Measurements from ENCODE around the gene RASGRP3.

RASGRP3 gene

DNA sequence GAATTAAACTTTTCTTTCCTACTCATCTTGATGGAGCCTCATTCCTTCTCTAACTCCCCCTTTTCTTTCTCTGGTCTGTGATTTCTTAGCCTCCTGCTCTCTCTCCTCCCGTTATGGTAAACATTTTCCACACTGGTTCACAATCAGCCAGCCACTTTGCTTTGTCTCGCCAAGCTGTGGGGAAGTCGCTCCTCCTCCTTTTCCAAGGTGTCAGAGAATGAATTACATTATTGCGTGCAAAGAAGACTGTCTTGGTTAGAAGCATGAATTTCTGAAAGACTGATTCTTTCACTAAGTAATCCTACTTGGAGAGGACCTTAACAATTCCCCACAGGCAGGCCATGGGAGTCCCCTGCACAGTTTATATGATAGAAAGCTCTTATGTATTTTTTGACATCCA is 46.1 kb downstream of the RASGRP3 start:
- TF ChIP-seq, protein P1, sequence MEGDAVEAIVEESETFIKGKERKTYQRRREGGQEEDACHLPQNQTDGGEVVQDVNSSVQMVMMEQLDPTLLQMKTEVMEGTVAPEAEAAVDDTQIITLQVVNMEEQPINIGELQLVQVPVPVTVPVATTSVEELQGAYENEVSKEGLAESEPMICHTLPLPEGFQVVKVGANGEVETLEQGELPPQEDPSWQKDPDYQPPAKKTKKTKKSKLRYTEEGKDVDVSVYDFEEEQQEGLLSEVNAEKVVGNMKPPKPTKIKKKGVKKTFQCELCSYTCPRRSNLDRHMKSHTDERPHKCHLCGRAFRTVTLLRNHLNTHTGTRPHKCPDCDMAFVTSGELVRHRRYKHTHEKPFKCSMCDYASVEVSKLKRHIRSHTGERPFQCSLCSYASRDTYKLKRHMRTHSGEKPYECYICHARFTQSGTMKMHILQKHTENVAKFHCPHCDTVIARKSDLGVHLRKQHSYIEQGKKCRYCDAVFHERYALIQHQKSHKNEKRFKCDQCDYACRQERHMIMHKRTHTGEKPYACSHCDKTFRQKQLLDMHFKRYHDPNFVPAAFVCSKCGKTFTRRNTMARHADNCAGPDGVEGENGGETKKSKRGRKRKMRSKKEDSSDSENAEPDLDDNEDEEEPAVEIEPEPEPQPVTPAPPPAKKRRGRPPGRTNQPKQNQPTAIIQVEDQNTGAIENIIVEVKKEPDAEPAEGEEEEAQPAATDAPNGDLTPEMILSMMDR (IDR thresholded peaks at IDR 0.05; ENCODE audit: low read depth, low read length) = no peak
- no peaks in the 10 kb centered on the region for H3K9me3 ChIP-seq (ENCODE audit: severe bottlenecking)
- H3K27ac ChIP-seq = no peak overlapping the region
- DNase-seq = no peak
- no peak overlapping the region for H3K4me3 ChIP-seq (ENCODE audit: low read depth, low read length)
- H3K27me3 ChIP-seq (ENCODE audit: insufficient read depth, low read depth, severe bottlenecking) = no peaks in the 10 kb centered on the region
- H3K36me3 ChIP-seq = no peaks in the 10 kb centered on the region

- no peak overlapping the region for H3K4me3 ChIP-seq (ENCODE audit: low read depth, low read length)
- H3K36me3 ChIP-seq = no peaks in the 10 kb centered on the region
- H3K27me3 ChIP-seq (ENCODE audit: insufficient read depth, low read depth, severe bottlenecking) = no peaks in the 10 kb centered on the region
- DNase-seq = no peak
- no peak overlapping the region for H3K27ac ChIP-seq
- TF ChIP-seq, protein P1 (IDR thresholded peaks at IDR 0.05; ENCODE audit: low read depth, low read length) = no peak
- no peaks in the 10 kb centered on the region for H3K9me3 ChIP-seq (ENCODE audit: severe bottlenecking)
These were observed 49.2 kb downstream of the RASGRP3 start for GRCh38 chr2:33525666-33526065.

DNA sequence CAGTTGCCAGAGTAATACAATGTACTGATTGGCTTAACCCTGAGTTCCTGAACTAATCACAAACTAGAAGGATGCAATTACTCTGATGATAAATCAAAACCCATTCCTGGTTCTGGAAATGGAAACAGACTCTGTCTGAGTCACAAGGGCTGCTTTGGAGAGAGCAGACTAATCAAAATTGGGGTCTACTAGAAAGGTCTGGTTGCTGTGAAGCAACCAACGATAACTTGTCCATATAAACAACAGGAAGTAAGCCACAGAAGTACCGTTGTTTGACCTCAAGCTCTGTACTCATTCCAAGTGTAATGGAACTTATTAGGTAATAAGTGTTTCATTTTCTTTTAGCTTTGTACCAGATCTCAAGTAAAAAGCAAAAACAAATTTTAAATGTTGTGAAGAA is 49.7 kb downstream of the RASGRP3 start:
- Histone ChIP-seq H3K4me3 (ENCODE audit: low read depth, low read length) (no peak overlapping the region), H3K27ac (no peak overlapping the region), H3K9me3 (ENCODE audit: severe bottlenecking) (no peaks in the 10 kb centered on the region), H3K27me3 (ENCODE audit: insufficient read depth, low read depth, severe bottlenecking) (no peaks in the 10 kb centered on the region), H3K36me3 (no peaks in the 10 kb centered on the region)
- TF ChIP-seq, protein P1 (IDR thresholded peaks at IDR 0.05; ENCODE audit: low read depth, low read length) = no peak
- DNase-seq = no peak

GRCh38 chr2:33526921-33527320 is 50.5 kb downstream of the RASGRP3 start:
- TF ChIP-seq, protein P1 (IDR thresholded peaks at IDR 0.05; ENCODE audit: low read depth, low read length) = no peak
- Histone ChIP-seq H3K36me3 (no peaks in the 10 kb centered on the region), H3K4me3 (ENCODE audit: low read depth, low read length) (no peak overlapping the region), H3K9me3 (ENCODE audit: severe bottlenecking) (no peaks in the 10 kb centered on the region), H3K27me3 (ENCODE audit: insufficient read depth, low read depth, severe bottlenecking) (no peaks in the 10 kb centered on the region), H3K27ac (no peak overlapping the region)
- no peak for DNase-seq

GRCh38 chr2:33528441-33528950 is 52.0 kb downstream of the RASGRP3 start:
- Histone ChIP-seq H3K27ac (no peak overlapping the region), H3K36me3 (no peaks in the 10 kb centered on the region), H3K27me3 (ENCODE audit: insufficient read depth, low read depth, severe bottlenecking) (no peaks in the 10 kb centered on the region), H3K4me3 (ENCODE audit: low read depth, low read length) (no peak overlapping the region), H3K9me3 (ENCODE audit: severe bottlenecking) (no peaks in the 10 kb centered on the region)
- TF ChIP-seq, protein P1 (IDR thresholded peaks at IDR 0.05; ENCODE audit: low read depth, low read length) = no peak
- no peak for DNase-seq

GRCh38 chr2:33529771-33530481 is 53.5 kb downstream of the RASGRP3 start:
- Histone ChIP-seq H3K36me3 (no peaks in the 10 kb centered on the region), H3K9me3 (ENCODE audit: severe bottlenecking) (no peaks in the 10 kb centered on the region), H3K27ac (no peak overlapping the region), H3K4me3 (ENCODE audit: low read depth, low read length) (no peak overlapping the region), H3K27me3 (ENCODE audit: insufficient read depth, low read depth, severe bottlenecking) (no peaks in the 10 kb centered on the region)
- TF ChIP-seq, protein P1 (IDR thresholded peaks at IDR 0.05; ENCODE audit: low read depth, low read length) = no peak
- DNase-seq = no peak
